ENCODE measurements around the gene PODN.

Gene PODN

DNA sequence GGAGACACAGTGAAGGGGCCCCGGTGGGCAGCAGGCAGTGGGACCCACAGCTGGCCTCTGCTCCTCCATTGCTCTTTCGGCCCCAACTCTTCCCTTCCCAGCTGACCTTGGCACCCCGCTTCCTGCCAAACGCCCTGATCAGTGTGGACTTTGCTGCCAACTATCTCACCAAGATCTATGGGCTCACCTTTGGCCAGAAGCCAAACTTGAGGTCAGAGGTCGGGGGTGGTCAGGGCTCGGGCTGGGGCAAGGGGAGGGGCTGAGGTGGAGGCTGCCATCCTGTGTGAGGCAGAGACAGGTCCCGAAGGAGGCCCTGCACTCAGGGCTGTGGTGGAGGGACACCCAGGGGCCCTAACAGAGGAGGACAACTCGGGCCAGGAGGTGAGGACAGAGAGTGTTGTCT, 13.7 kb downstream of the PODN start:
- DNase-seq, result no peak

DNA sequence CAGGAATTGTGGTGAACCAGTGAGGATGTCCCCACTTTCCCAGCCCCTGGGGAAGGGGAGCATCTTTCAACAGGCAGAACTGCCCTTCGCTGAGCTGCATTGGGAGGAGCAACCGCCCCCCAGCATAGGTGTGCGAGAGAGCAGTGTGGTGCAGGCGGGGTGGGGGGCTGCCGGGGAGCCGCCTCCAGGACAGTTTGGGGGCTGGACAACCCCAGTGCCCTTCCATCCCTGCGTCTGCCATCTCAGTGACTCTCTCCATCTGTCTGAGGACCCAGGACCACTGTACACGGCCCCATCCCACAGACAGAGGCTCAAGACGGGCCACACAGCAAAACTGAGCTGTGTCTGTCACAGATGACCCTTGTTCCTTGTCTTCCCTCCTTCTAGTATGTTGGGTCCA, 14.2 kb downstream of the PODN start:
- DNase-seq, result no peak

DNA sequence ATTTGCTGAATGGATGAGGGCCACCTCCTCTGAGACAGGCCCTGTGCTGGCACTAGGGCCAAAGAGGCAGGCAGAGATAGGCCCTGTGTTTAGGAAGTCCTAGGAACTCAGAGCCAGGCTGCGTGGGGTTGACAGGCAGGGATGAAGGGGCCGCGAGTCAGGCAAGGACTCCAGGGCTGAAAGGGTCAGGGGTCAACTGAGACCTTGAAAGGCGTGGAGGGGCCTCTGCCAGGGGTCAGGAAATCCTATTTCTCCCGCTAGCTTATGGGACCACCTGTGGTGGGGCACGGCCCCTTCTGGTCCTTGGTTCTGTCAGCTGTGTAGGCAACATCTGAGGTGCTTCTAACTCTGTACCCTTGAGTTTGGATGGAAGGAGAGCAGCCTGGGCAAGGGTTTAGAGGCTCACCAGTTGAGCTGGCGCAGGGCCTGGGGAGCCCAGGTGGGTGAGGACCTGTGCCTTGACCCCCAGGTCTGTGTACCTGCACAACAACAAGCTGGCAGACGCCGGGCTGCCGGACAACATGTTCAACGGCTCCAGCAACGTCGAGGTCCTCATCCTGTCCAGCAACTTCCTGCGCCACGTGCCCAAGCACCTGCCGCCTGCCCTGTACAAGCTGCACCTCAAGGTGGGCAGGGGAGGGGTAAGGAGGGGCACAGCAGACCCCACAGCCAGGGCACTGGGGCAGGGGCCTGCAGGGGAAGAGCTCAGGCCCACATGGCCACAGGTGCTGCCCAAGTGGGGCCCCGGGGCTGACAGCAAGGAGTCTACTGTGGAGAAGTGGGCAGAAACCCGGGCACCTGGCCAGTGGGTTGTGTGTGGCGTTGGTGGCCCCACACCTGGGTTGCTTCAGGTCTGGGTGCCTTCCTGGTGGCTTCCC, 14.9 kb downstream of the PODN start:
- no peak for DNase-seq

DNA sequence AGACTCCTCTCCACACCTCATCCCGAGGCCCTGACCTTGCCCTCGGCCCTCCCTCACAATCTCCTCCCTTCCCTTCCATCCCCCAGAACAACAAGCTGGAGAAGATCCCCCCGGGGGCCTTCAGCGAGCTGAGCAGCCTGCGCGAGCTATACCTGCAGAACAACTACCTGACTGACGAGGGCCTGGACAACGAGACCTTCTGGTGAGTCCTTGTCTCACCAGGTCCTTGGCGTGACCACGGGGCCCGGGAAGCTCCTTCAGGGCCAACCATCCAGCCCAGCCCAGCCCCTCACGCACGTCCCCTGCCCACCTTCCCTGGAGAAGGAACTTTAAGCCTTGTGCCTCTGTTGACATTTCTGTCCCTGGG, 15.6 kb downstream of the PODN start:
- no peak for DNase-seq

DNA sequence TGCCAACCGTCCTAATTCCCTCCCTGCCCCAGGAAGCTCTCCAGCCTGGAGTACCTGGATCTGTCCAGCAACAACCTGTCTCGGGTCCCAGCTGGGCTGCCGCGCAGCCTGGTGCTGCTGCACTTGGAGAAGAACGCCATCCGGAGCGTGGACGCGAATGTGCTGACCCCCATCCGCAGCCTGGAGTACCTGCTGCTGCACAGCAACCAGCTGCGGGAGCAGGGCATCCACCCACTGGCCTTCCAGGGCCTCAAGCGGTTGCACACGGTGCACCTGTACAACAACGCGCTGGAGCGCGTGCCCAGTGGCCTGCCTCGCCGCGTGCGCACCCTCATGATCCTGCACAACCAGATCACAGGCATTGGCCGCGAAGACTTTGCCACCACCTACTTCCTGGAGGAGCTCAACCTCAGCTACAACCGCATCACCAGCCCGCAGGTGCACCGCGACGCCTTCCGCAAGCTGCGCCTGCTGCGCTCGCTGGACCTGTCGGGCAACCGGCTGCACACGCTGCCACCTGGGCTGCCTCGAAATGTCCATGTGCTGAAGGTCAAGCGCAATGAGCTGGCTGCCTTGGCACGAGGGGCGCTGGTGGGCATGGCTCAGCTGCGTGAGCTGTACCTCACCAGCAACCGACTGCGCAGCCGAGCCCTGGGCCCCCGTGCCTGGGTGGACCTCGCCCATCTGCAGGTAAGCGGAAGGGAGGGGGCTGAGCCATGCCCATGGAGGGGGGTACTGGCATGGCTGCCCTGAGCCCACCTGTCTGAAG, 16.5 kb downstream of the PODN start:
- DNase-seq, result no peak

DNA sequence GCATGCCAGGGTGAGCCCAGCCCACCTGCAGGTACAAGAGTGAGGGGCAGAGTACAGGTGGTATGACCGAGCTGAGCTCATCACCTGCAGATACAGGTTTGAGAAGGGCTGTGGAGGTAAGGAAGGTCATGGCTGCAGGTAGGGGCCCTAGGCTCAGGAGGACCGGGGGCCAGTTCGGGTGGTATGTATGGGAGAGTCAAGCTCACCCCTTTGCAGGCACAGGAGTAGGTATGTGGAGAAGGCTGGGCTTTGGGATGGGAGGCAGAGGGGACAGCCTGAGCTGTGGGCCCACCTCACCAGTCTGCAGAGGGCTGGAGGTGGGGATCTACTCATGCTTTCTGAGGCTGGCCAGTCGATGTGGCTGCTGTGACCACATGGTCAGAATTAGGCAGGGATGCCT, 17.2 kb downstream of the PODN start:
- DNase-seq, result no peak

DNA sequence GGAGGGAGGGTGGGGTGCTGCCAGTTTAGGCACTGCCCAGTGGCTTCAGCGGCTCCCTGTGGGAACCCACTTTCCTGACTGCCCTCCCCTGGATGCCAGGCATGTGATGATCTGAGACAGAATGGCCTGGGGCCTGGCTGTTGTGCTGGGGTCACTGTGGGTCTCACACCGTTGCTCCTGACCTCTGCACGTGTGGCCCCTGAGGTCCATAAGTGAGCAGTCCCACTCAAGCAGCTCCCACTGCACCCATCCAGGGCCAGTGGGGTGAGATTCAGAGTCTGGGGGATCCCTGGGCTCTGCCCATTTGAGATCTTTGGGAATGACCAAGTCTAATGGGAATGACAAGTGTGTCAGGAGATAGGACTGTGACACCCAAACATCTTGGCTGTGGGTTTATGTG, 18.0 kb downstream of the PODN start:
- no peak for DNase-seq

DNA sequence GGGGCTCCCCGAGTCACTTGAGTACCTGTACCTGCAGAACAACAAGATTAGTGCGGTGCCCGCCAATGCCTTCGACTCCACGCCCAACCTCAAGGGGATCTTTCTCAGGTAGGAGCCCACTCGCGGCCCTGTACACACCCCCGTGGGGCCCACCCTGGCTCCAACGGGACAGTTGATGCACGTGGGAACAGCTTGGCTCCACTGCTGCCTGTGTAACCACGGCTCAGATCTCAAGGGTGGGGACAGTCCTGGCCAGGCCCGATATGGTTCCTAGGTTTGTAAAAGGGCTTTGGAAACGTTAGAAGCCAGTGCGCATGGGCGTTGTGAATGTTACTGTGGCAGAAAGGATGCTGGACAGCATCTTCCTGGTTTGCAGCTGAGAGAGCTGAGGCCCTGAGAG, 18.8 kb downstream of the PODN start:
- no peak for DNase-seq

DNA sequence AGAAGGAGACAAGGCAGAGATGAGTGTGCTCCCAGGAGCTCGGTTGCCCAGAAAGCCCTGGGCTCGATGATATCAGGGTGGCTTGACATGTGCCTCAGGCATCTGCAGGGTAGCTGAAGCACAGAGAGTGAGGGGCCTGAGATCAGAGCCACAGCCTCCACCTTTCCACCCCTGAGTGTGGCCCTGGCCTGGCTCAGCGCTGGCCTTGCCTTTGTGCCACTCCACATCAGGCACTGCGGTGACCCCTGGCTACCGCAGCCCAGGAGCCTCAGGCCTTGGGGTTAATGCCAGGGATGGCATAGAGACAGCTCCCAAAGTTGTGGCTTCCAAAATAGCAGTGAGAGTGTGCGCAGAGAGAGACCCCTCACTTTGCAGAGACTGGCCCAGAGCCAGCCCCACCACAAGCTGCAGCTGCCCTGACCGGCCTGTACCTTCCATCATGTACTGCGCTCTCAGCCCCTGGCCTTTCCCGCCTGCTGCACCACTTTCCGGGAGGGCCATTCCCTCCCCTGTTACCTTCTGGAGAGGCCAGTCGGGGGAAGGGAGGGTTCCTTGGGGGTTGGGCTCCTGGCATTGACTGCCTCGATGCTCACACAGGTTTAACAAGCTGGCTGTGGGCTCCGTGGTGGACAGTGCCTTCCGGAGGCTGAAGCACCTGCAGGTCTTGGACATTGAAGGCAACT, 19.5 kb downstream of the PODN start:
- DNase-seq, result no peak

DNA sequence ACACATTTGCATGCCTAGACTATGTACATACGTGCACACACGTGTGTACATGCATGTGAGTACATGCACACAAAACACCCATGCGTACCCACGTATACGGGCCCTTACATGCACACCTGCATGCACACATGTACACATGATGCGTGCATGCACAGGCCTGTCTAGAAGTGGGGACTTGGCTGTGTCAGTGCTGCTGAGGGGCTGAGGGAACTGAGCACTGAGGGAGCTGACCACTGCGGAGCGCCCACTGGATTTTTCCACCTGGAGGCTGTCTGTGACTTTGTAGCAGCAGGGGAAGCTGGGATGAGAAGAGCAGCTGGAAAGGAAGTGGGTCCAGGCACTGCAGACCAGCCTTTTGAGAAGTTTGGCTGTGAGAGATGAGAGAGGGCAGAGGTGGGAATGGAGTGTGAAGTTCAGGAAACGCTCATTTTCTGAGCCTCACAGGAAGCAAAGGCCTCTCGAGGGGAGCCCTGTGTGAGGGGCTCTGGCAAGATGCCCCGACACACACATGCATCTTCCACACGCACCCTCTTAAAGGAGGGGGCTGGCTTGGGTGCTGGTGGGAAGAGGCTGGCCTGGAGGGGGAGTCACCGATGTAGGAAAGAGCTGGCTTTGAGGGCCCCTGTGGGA, 20.9 kb downstream of the PODN start:
- DNase-seq, result no peak

DNA sequence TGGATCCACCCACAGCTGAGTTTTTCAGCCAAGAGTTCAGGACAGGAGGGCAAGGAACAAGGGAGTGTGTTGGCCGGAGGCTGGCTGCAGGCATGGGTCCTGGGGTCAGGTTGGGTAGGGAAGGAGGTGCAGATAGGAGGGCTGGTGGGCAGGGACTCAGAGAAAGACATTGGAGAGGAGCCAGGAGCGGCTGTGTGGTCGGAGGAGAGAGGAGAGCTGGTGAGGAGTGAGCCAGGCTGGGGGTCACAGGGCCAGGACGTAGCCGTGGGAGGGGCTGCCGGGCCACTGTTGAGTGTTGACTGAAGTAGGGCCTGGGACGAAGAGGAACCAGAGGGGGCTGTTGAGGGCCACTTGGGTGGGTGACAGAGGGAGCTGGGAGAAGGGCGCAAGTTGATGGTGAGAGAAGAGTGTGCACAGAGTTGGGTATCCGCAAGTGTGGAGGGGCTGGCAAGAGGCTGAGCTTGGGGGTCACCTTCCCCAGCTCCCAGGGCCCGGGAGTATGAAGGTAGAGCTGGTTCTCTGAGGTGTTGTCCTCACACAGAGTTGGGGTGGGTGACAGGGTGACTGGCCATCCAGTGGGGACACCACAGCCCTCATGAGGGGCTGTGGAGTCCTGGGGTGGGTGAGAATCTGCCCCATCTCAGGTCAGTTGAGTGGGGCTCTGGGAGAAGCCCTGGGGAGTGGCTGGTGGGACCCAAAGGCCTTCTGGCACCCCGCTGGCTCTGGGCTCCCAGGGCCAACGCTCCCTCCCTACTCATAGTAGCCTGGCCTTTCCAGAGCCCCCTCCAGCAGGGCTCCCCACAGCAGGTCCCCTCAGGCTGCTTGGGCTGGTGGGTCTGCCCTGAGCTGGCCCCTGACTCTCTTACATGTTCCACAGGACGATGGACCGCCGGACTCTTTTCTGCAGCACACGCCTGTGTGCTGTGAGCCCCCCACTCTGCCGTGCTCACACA, 21.9 kb downstream of the PODN start:
- DNase-seq, result no peak

DNA sequence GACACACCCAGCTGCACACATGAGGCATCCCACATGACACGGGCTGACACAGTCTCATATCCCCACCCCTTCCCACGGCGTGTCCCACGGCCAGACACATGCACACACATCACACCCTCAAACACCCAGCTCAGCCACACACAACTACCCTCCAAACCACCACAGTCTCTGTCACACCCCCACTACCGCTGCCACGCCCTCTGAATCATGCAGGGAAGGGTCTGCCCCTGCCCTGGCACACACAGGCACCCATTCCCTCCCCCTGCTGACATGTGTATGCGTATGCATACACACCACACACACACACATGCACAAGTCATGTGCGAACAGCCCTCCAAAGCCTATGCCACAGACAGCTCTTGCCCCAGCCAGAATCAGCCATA, 22.6 kb downstream of the PODN start:
- no peak for DNase-seq

DNA sequence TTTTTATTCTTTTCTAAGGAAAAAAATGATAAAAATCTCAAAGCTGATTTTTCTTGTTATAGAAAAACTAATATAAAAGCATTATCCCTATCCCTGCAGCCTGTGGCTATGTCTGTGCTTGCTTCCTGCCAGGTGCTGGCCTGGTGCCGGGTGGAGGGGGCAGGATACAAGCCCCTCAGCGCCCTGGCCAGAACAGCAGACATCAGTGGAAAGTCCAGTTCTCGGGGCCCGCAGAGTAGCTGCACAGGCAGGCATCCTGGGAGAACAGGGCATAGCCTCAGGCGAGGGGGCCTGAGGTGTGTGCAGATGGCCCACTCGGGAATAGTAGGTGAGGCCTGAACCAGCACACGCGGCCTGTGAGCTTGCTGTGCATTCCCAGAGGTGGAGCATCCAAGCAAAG, 23.4 kb downstream of the PODN start:
- DNase-seq, result no peak

DNA sequence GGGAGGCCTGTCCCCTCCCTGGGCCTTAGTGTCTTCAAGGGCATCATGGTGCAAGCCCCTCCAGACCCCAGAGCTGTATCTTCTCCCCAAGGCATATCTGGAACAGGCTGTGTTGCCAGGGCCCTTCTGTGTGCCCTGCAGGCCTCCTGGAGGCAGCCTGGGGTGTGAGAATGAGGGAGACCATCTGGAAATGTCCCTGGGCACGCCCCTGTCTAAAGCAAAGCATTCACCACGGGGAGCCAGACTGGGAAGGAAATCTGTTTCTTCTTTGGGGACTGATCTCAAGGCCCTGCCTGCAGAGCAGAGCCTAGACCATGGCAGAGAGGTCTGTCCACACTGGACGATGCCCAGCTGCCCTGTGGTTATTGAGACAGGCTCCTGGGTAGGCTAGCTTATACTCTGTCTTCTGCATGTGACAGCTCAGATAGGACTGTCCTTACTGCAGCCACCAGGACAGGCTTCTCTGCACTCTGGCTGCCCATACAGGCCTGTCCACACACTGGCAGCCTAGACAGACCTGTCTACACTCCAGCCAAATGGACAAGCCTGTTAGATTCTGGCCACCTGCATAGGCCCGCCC, 24.6 kb downstream of the PODN start:
- DNase-seq, result no peak

DNA sequence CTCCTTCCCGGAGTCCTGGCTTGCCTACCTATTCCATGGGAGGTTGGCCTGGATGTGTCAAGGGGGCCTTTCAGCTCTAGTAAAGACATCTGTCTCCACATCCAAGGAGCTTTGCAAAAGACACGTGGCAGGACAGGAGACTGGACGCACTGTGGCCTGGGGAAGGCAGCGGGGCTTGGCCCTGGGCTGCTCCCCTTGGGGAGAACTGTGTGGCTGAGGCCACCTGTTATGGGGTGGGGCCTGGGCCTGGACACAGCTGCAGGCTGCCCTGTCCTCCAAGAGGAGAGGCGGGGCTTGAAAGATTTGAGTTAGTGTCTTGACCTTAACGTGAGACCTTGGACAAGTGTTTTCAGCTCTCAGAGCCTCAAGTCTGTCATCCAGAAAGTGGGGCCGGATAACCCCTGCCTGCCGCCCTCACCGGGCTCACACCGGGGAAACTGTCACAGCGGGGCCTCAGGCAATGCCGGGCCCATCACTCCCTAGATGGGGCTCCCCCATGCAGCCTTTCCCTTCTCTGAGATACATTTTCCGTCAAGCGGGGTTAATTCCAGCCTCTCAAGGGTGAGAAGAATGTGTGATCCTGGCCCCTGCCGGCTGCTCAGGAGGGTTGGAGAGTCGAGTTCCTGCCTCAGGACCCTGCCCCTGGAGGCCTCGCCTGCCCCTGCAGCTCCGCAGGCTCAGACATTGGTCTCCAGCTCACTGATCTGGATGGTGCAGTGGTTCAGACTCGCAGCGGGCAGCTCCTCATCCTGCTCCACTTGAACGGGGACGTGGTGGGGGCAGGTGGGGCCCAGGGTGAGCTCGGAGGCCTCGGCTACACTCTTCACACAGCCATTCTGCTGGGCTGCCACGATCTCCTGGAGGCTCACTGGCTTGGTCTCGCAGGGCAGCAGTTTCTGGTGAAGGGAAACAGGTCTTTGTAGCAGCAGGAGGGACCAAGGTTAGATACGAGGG, 25.6 kb downstream of the PODN start:
- DNase-seq, result no peak

DNA sequence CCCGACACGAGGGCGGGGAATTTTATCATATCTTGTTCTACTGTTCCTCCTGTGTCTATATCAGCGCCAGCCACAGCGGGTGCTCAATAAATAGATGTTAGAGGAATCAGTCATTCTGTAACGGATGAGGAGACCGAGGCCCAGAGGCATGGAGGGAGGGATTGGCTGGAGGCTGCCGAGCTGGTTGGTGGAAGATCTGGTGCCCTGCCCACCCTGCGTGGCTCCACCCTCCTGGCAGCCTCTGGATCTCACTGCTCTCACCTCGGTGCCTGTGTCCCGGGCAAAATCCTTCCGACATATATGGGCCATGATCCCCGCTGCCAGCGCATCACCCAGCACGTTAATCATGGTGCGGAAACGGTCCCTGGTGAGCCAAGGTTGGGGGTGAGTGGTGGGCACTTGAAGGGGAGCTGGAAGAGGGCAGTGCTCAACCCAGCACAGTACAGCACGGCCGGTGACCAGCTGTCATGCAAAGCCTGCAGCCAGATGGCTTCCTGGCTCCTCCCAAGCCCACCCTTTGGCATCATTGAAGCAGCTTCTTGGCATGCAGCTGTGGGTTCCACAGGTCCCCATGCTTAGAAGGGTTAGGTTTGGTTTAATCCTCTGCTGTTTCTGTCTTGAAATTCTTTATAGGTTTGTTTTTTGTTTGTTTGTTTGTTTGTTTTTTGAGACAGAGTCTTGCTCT, 26.7 kb downstream of the PODN start:
- no peak for DNase-seq

DNA sequence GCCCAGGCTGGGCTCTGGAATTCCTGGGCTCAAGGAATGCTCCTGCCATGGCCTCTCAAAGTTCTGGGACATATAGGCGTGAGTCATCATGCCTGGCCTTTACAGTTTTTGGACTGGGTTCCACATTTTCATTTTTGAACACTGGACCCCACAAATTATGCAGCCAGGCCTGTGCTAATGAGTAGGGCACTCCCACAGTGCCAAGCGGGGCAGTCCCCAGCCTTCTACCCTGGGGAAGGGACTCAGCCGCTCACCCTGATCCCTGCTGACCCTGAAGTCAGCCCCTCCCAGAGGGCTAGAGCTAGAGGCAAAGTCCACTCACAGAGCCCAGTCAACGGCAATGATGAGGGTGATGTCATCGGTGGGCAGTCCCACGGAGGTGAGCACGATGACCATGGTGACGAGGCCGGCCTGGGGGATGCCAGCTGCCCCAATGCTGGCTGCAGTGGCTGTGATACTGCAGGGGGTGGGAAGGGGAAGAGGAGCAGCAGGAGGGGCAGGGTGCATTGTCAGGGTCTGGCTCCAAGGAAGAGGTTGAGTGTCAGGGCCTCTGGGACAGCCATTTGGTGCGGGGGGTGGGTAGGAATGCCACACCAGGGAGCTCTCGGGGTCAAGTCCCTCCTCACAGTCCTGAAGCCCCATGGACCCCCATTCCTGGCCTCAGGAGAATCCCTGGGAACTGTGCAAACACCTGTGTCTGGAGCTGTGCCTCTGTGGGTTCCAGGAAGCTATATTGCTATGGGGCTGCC, 27.6 kb downstream of the PODN start:
- no peak for DNase-seq

DNA sequence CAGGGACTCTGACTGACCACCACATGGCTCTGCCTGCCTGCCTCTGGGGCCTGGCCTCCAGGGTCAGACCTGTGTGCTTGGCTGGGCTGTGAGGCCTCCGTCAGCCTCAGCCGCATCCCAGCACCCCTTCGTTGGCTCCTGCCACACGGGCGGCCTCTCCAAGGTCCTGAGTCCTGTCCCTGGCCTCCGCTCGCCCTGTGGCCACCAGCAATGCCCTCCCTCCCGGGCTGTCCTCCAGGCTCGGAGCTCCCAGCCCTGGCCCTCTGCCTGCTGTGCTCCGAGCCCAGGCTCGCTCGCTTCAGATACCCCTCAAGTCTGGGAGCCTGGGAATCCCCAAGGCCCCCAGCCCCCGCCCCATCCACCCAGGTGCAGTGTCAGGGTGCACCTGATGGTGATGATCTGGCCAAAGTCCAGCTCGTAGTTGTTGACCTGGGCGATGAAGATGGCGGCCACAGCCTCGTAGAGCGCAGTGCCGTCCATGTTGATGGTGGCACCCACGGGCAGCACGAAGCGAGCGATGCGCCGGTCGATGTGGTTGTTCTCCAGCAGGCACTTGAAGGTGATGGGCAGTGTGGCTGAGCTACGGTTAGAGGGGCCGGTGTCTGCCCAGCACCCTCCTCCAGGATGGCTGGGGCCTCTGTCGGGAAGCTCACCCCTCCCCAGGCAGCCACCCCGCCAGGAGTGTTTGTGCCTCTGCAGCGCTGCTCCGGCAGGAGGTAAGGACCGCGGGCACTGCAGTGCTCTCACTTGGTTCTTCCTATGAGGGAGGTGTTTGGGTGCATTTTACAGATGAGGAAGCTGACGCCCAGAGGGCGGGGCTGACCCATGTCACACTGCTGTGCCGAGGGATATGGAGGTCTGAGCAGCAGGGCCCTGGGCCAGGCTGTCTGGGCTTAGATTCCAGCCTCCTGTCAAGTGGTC, 28.5 kb downstream of the PODN start:
- DNase-seq, result no peak

All from activated CD4-positive, alpha-beta T cell treated with anti-CD3 and anti-CD28 coated beads, Interleukin-2, amount 50 U/mL, for 16 hours (primary cell).